DMS114 treated with DMSO at 0.1 percent for 48 hours (cell line): ENCODE measurements around the gene PALD1.
"Not testable (repeated sequence)": the region's sequence is repeated elsewhere in the genome, so short reads cannot be mapped to it uniquely, and the experiment has no call there.

Experiments
- DNase-seq: peaks from one replicate; lab custom pipeline; 2025; ENCODE audit not compliant: unreplicated experiment; lab: John Stamatoyannopoulos, UW

Gene PALD1

GRCh38 chr10:70600512-70601395 lies 122.2 kb downstream of the PALD1 start:
- no peak for DNase-seq

- DNase-seq = no peak
These were observed 123.2 kb downstream of the PALD1 start for GRCh38 chr10:70601746-70602145.

- DNase-seq = no peak
These were observed 124.3 kb downstream of the PALD1 start, which contains the start of gene PRF1 for GRCh38 chr10:70602665-70603448. PRF1 (minus strand) TSS chr10:70602741; CDS start chr10:70600902, 1,839 bp downstream.

GRCh38 chr10:70603449-70603801 lies 124.9 kb downstream of the PALD1 start:
- DNase-seq = no peak

- DNase-seq = no peak
These were observed 125.5 kb downstream of the PALD1 start for GRCh38 chr10:70604106-70604505.

- DNase-seq = no peak
These were observed 126.6 kb downstream of the PALD1 start for GRCh38 chr10:70605161-70605560.

GRCh38 chr10:70607936-70608335 lies 129.4 kb downstream of the PALD1 start:
- no peak for DNase-seq

GRCh38 chr10:70613941-70614340 lies 135.4 kb downstream of the PALD1 start:
- no peak for DNase-seq

GRCh38 chr10:70614364-70614763 lies 135.8 kb downstream of the PALD1 start:
- DNase-seq = not testable (repeated sequence)

GRCh38 chr10:70615211-70615610 lies 136.6 kb downstream of the PALD1 start:
- DNase-seq = no peak

GRCh38 chr10:70615784-70616522 lies 137.4 kb downstream of the PALD1 start:
- DNase-seq = no peak

GRCh38 chr10:70616761-70617160 lies 138.2 kb downstream of the PALD1 start:
- no peak for DNase-seq
